GM19452 (cell line): Measurements from ENCODE around the gene PTPRG.

Experiments
- ATAC-seq: cut with Tn5 transposase; IDR thresholded peaks from one replicate; pipeline ENCODE4 v1.9.1; 2021; ENCODE audit not compliant: unreplicated experiment

The PTPRG gene

DNA sequence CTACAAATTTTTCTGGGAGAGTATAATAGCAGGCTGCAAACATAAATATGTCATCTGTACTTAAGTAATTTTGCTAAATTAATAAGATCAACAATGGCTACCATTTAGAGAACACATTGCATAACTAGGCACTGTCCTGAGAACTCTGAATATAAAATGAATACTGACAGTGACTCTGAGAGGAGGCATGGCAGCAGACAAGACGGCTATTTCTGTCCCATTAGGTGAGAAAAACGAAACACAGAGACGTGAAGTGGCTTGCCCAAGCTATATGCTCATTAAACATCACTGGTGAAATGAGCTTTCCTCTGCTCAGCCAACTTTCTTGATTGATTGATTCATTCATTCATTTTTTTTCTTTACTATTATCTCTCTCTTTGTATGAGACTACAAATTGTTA, 384.3 kb downstream of the PTPRG start:
- no peak for ATAC-seq

GRCh38 chr3:61946570-61947324, 385.4 kb downstream of the PTPRG start:
- no peak for ATAC-seq

- ATAC-seq, result no peak
Observed at GRCh38 chr3:61947456-61947855, 386.1 kb downstream of the PTPRG start.

DNA sequence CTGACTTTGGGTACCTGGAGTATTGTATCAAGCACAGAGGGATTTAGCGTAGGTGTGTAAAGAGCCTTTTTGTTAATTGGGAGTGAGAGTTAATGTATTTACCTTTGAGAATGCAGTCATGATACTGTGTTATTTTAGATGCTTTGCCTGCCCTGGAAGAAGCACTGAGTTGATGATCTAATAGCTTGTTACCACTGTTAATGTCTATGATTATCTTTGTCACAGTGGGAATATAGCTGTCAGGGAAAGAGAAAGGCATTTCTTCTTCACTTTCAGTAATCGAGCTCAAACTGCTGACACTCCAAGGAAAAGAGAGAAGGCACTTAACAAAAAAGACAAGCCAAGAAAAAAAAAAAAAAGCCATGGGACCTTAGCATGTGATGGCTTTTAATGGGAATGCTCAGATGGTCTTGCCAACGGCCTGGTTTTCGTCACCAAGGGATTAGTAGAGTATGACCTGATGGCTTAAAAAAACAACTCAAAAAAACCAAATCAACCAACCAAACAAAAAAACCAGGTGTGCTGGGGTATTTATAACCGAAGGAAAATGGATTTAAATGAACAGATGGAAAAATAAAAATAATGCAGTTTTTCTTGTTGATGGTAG, 387.4 kb downstream of the PTPRG start:
- ATAC-seq, result no peak

DNA sequence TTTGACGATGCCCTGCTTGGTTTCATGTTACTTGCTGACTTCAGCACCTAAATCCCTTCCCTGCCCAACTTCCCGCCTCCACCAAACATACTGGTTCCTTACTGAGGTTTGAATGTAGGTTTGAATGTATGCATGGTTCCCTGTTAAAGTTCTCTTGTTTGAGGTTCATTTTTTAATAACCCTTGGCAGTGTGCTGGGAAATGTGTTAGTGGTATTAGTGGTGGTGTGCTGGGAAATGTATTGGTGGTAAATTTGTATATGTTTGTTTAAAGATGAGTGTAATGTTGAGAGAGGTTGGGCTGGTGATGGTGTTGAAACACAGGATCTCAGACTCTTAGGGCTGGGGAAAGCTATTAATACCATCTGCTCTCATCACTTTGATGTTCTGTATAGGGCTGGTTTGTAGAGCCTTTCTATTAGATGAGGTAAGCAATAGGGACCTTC, 392.7 kb downstream of the PTPRG start:
- ATAC-seq, result no peak

DNA sequence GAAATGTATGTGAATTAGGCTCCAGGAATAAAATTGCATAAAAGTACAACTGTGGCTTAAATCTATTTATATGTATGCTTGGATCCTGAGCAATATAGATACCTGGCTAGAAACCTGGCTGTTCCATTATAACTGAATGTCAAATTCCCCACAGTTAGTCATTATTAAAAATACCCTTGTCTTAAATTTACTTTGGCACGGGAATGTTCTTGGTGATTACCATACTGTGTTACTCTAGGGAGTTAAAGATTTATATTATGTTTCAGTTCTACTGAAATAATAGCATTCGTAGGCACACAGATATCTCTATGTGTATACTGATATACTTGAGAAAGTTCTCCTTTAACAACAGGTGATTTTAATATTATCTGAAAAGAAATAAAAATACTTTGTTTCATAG, 394.1 kb downstream of the PTPRG start:
- no peak for ATAC-seq

- ATAC-seq, result no peak
Observed at GRCh38 chr3:61956236-61956635, 394.9 kb downstream of the PTPRG start.

DNA sequence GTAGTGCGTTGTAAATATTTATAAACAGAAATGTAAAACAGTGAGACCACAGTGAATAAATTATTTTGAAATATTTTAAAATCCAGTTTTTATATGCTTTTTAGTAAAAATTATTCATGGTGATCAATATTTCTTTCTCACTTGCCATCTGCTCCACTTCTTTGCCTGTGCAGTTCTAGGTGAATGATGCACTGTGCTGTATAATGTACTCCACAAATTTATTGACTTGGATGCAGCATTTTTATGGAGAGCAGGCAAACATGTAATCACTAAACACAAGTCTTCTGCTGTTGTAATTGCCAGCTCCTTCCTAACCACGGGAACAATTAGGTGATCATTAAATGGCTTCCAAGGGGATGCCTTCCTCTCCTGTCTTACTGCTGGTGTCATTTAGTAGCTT, 395.9 kb downstream of the PTPRG start:
- ATAC-seq, result no peak

- ATAC-seq, result no peak
Observed at GRCh38 chr3:61960976-61961375, 399.6 kb downstream of the PTPRG start.

- ATAC-seq, result no peak
Observed at GRCh38 chr3:61961900-61962299, 400.5 kb downstream of the PTPRG start.

DNA sequence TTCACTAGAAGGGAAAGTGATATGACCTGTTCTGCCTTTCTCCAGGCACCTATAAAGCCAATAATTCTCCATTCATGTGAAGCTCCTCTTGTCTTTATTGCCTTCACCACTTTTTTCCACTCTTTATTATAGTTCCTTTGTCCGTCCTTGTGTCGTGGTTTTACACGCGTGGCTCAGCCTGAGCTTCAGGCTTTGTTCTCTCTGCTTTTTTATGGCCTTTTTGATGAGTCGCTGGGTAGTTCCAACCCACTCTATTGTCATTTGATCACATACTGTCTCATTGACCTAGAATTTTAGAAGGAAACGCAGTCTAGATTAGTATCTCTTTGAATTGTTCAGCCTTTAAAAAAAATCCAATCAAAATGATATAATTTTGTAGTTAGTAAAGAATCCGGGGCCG, 403.2 kb downstream of the PTPRG start:
- no peak for ATAC-seq

- ATAC-seq, result no peak
Observed at GRCh38 chr3:61965770-61966131, 404.4 kb downstream of the PTPRG start.

DNA sequence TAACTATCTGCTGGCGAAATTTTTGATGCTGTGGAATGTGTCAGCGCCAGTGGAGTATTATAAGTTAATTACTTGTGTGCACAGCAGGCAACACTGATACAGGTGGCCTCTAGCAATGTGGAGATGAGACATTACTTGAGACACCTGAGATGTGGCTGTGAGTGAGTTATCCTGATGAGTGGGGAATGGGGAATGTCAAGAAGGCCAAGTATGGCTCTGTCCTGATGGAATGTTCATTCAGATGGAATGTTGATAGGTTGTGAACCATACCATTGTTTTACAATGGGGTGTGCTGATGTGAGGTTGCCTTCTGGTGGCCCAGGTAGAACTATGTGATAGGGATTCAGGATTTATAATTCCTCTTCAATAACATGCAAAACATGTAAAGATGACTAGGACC, 404.8 kb downstream of the PTPRG start:
- no peak for ATAC-seq

DNA sequence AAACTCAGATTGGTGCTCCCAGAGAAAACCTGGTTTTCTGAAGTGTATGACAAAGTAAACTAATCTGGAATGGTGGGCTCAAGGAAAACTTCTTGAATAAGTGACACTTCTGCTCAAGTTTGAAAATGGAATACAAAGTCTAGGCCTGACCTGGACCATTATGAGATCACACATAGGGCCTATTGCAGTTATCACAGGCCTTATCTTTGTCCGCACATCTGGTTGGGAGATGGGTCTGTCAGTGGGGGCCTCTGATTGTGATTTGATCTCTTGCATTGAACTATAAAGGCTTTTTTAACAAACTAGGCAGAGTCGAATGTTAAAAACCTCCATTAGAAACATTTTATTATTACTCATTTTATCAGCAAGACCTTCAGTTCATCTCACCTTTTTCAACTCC, 405.6 kb downstream of the PTPRG start:
- no peak for ATAC-seq

DNA sequence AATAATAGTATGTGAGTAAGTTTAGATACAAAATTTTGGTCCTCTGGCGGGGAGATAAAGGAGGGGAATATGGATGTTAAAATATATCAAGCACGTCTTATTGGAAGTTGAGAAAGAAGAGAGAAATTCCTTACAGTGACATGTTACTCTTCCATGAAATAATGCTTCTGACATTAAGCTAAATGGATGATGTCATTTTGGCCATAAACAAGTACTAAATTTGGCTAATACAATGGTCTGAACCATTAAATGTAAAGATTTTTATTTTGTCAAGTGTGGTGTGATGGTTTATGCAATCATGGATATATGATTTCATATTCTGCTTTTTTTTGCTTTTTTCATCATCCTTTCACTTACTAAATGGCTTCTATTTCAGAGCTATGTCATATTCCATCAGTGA, 406.6 kb downstream of the PTPRG start:
- ATAC-seq, result no peak

GRCh38 chr3:61974662-61975061, 413.3 kb downstream of the PTPRG start:
- no peak for ATAC-seq

DNA sequence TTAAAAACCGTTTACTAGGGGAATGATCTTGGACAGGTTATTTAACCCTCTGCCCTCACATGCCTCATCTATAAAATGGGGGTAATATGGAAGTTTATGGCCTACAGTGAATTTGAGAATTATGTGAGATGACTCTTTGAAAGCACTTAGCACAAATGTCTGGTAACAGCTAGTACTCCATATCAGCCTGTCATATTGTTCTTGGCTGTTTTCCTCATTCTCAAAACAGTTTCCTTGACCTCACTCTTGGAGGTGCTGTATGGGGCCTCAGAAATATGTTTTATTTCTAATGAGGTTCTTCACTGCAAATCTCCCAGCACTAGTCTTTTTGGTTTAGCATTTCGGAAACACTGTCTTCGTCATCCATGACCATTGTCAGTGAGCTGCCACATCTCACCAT, 413.8 kb downstream of the PTPRG start:
- no peak for ATAC-seq

- no peak for ATAC-seq
Observed at GRCh38 chr3:61975936-61976335, 414.6 kb downstream of the PTPRG start.

GRCh38 chr3:61978460-61979419, 417.4 kb downstream of the PTPRG start:
- ATAC-seq, result no peak

DNA sequence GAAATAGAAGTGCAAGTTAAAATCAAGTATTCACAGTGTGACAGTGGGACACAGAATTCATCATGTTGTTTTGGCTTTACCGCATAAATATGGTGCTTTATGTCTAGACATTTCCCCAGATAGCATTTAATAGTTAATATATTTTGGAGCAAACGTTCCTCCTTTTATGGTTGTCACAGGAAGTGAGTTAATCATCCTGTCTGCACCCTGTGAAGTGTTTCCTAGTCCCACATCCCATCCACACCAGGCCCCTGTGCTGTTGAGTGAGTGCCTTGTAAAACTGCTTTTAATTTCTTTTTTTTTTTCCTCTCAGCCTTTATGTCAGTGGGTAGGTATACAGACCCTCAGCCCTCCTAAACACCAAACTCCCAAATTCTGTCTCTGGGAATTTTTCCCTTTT, 418.3 kb downstream of the PTPRG start:
- no peak for ATAC-seq

DNA sequence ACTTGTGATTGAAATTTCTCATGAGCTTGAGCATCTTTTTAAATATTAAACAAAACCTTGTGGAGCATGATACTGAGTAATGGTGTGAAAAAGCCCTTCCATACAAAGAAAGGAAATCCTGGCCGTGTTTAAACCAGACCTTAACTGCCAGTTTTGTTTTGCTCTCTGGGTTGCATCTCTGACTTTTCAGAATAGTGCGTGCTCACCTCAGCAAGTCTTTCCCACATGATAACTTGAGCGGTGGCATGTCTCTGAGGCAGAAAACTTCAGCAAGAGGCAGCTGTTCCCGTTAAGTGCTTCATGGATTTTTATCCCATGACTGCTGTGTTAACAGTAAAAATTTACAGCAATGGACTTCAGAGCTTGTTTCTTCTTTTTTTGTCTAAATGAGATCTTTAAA, 418.7 kb downstream of the PTPRG start:
- ATAC-seq, result no peak

GRCh38 chr3:61981060-61981459, 419.7 kb downstream of the PTPRG start:
- ATAC-seq, result no peak
